HG03045 (cell line): Measurements from ENCODE around the gene PRIMA1.

Source experiments
- ATAC-seq: cut with Tn5 transposase; IDR thresholded peaks from one replicate; pipeline ENCODE4 v1.9.1; 2021; ENCODE audit warnings: mild to moderate bottlenecking, moderate library complexity; ENCODE audit not compliant: unreplicated experiment

PRIMA1 gene

DNA sequence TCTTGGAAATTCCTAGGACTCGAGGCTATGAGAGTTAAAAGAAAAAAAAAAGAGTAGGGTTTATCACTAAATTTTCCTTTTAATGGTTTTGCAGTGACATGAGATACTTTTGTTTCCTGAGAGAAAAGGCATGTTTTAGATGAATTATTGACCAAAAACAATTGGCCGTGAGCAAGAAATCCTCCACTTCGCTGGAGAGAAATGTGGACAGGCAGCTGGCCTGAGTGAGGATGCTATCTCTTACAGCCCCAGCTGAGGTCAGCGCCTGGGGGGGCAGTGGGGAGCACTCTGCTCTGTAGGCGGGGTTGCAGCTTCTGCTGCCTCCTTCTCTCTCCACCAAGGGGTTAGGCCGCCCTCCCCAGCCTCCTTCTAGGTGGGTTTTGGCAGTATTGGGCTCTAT lies 54.7 kb downstream of the PRIMA1 start:
- no peak for ATAC-seq

- no peak for ATAC-seq
Measured at GRCh38 chr14:93733231-93733630, 55.1 kb downstream of the PRIMA1 start.

DNA sequence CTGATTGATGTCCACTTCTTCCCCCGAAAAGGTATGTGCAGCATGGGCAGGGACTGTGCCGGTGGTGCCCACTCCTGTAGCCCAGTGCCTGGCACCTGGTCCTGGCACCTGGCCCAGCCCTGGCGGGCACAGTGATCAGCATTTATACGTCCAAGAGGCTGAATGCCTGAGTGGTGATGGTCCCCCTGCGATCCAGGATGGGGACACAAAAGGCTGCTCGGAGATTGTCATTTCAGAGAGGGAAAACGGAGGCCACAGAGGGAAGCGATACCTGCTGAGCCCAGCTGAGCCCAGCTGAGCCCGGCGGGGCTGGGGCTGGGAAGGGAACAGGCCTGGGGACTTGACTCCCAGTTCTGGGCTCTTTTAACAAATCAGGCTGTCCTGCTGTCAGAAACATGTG lies 55.8 kb downstream of the PRIMA1 start:
- ATAC-seq = no peak

DNA sequence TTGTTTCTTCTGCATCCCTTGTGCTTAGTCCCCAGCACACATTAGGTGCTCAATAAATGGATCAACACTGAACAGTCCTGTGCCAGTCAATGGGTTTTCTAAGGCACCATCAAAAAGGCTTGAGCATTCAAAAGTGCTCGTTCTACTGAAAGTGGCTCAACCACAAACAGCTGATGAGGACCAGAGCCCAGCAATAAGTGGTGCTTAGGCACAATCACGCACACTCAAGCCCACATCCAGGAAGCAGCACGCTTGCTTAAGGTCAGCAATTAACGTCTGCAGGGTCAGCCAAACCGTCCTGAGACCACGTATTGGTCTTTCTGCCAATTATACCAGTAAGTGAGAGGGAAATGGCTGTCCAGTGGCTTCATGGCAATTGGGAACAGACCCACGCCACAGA lies 56.5 kb downstream of the PRIMA1 start:
- no peak for ATAC-seq

DNA sequence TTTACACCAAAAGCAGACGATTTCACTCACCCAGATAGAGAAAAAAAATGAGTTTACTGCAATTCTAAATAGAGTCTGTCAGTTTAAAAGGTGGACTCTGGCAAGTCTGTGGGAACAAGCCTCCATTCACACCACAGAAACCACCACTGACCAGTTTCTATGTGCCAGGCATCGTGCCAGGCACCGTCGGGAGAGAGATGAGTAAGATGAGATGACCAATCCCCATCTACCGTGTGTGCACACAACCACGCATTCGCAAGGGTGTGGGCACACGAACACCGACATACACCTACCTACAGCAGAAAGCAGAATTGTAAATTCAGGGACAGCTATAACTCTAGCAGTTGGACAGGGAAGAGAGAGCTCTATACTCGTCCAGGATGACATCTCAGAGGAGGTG lies 58.3 kb downstream of the PRIMA1 start:
- no peak for ATAC-seq

- ATAC-seq = no peak
Measured at GRCh38 chr14:93728651-93729016, 59.7 kb downstream of the PRIMA1 start.

DNA sequence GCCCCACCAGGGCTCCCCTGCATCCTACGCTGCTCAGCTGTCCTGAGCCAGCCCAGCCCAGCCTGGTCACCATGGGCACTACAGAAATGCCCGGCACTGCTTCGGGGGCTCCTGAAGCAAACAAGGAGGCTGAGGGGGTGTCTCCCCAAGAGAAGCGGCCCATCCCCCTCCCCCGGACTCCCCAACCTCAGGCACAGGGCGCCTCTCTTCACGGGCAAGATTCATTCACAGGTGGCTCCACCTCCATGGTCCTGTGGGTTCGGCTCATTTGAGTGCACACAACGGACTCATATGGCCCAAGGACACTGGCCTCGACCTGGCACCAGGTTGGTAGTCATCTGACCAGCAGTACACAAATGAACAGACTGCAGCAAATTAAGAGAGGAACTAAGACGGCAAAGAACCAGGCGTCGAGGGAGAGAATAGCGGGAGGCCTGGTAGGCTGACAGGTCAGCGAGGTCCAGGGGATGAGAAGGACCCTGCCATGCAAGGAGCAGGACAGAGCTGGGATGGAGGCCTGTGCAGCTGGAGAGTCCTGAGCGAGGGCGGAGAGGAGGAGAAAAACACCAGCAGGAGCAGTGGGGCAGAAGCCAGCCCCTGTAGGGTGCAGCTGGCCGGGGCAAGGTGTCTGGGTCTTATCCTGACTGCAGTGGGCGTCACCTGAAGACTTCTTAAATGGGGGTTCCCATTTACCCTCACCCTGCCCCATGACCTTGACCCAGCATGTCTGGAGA lies 60.2 kb downstream of the PRIMA1 start:
- ATAC-seq = no peak

DNA sequence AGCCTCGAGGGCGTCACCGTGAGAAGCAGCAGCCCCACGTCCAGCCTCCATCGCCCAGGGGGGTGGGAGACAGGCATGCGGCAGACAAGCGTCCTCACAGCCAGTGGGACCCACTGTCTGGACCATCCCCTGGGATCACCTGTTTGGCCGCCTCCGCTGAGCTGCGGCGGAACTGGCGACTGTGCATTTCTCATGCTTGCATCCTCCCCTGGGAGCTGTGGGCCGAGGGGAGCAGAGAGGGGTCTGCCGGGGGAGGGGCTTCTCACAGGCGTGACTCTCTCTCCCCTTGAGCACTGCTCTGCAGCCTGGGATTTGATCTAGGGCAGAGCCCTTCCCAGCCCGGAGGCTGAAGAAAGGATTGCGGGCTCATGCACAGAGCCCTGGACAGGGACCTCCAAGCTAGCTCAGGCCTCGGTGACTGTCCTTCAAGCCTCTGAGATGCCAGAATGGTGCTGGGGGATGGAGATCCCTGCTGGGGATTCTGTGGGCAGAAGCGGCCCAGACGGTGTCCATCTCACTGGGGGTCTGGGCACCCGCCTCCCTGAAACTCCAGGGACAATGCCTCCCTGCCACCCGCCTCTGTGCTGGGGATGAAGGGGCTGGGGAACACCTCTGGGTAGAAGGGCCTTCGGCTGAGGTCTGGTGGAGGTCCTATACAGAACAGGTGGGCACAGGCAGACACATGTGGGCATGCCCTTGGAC lies 61.1 kb downstream of the PRIMA1 start:
- no peak for ATAC-seq

DNA sequence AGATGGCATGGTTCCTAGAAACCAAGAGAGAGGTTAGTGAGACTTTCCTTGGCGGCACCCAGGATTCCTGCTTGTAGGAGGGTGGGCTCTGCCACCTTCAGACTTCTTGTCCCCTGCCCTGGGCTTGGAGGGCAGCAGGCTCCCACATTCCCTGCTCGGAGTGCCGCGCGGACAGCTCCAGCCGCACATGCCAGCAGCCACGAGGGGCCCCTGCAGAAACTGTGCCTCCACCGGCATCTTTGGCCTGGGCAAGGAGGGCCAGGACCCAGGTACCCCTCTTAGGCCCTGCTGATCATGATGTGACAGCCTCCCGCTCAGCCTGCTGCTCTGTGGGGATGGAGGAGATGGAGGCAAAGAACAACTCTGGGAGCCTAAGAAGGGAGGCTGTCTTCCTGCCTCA lies 62.3 kb downstream of the PRIMA1 start:
- ATAC-seq = no peak

GRCh38 chr14:93725002-93725582 lies 63.2 kb downstream of the PRIMA1 start:
- no peak for ATAC-seq

GRCh38 chr14:93723001-93723400 lies 65.3 kb downstream of the PRIMA1 start:
- no peak for ATAC-seq

GRCh38 chr14:93720981-93721483 lies 67.3 kb downstream of the PRIMA1 start:
- ATAC-seq = no peak

DNA sequence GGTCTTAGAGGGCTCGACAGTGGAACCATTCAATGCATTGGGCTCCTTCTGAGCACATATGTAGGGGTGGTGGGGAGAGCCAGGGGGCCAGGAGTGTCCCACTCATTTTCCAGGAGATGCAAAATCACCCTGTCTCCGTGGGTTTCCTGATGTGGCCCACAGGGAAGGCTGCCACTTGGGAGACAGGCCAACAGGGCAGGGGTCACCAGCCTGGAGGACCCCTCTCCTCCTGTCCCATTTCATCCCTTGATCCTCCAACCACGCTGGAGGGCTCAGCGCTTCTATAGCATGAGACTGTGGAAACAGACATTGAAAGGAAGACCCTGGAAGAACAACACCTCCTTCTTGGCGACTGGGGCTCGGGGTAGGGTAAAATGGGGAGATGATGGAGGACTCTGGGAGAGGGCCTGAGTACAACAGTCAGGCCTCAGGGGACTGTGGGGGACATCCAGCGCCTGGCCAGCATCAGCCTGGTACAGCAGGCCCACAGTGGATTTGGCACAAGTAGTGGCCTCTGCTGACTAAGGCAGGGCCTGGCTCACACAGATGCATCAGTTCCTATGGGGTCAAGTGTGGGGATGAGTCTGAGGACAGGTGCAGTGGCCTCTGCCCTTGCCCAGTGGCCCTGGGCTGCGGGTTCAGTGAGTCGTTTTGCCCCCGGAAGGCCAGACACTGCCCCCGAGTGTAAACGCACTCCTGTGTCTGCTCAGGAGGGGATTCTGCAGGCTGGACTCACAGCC lies 68.0 kb downstream of the PRIMA1 start:
- no peak for ATAC-seq

DNA sequence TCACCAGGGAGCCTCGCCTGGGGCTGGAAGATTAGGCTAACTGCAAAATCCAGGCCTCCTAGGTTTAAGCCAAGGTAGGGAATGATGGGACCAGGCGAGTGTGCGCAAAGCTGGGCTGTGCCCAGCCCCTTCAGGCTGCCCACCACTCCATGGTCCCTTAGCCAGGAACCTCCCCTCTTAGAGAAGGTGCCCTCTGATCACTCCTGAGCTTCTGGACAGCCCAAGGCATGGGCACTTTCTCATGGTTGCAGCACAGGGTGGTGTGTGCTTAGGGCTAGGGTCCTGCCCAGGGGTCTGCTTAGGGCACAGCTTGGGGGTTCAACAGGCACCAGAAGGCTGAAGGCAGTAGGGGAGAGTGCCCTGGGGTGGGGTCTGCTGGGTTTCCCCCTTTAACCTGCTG lies 69.0 kb downstream of the PRIMA1 start:
- no peak for ATAC-seq

GRCh38 chr14:93717668-93718320 lies 70.5 kb downstream of the PRIMA1 start:
- no peak for ATAC-seq

GRCh38 chr14:93716746-93717667 lies 71.3 kb downstream of the PRIMA1 start:
- ATAC-seq = no peak

DNA sequence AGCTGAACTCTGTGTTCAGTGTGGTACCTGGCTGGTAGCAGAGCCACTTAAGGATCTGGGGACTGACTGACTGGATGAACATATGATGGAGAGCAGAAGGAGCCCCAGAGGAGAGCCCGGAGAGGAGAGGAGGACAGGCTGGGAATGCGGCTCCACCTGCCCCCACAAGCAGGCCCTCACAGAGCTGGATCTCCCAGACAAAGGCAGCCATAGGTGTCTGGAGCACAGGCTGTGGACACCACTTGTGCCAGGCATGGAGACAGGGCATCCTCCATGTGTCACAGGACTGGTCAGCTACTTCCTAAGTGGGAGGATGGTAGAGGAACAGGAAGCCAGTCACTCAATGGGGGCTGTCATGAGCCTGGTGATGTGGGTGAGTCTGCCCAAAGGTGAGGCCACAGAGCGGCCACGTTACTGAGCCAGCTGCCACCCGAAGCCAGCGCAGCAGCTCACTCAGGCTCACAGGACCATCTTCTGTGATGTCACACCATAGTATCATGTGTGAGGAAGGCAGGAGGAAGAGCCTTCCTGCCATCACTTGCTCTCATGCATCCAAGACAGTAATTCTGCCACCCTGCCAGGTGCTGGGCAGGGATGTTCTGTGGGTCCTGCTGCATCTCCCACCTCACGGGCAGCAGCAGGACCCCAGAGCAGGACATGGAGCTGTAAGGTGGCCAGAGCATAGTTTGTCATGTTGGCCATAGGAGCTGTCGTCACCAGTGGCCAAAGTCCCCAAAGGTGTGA lies 72.1 kb downstream of the PRIMA1 start:
- ATAC-seq = no peak

DNA sequence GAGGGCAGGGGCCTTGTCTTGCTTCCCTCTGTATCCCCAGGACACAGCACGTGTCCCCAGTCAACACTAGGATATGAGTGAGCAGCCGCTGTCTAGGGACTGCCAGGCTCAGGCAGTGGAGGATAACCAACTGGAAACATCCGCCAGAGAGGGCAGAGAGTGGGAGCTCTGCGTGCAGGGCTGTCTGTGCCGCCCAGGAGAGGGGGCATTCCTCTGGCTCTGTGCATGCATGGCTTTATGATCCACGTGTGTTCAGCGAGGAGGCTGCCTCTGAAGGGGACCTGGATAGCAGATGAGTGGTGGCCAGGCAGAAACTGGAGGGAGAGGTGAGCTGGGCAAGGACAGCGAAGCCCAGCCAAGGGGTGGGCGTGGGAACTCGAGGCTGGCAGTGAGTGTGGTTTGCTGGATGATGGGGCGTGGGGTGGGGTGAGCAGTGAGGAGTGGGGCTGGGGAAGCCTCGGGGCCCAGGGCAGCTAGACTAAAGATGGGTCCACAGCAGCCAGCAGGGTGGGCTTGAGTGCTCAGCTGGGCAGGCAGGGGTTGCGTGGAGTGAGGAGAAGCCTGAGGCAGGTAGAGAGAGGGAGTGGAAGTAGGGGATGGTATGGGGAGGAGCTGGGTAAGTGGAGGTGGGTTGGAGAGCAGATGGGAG lies 72.9 kb downstream of the PRIMA1 start:
- ATAC-seq = no peak

GRCh38 chr14:93714605-93715004 lies 73.7 kb downstream of the PRIMA1 start:
- ATAC-seq = no peak
